DOHH2 (cell line): Measurements from ENCODE around the gene NCKAP5.

Experiments used
- EZH2phosphoT487 ChIP-seq: fragments of 200-600 bp; sonication (generic); IDR thresholded peaks from 2 replicates; pipeline ENCODE4 v1.6.1; 2017; ENCODE audit warnings: borderline replicate concordance, mild to moderate bottlenecking, antibody characterized with exemption, low read length, moderate library complexity, mixed read lengths
- TF ChIP-seq, protein P1 (sequence below): fragments of 200-600 bp; sonication (generic); IDR thresholded peaks from one replicate; pipeline ENCODE4 v1.5.1; 2014; ENCODE audit warnings: antibody characterized with exemption, mild to moderate bottlenecking, low read depth, low read length; ENCODE audit not compliant: poor library complexity, severe bottlenecking

DNA sequence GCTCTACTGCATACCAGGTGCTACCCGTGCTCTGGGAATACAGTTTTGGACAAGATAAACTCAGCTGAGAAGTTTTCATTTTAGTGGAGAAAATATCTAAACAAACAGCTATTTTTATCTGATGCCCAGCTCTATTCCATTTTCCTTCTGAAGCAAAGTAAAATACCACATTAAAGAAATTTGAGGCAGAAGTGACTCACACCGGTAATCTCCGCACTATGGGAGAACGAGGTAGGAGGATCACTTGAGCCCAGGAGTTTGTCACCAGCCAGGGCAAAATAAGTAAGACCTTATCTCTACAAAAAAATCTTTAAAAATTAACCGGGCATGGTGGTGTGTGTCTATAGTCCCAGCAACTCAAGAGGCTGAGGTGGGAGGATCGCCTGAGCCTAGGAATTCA lies 482.1 kb downstream of the NCKAP5 start:
- TF ChIP-seq, protein P1, sequence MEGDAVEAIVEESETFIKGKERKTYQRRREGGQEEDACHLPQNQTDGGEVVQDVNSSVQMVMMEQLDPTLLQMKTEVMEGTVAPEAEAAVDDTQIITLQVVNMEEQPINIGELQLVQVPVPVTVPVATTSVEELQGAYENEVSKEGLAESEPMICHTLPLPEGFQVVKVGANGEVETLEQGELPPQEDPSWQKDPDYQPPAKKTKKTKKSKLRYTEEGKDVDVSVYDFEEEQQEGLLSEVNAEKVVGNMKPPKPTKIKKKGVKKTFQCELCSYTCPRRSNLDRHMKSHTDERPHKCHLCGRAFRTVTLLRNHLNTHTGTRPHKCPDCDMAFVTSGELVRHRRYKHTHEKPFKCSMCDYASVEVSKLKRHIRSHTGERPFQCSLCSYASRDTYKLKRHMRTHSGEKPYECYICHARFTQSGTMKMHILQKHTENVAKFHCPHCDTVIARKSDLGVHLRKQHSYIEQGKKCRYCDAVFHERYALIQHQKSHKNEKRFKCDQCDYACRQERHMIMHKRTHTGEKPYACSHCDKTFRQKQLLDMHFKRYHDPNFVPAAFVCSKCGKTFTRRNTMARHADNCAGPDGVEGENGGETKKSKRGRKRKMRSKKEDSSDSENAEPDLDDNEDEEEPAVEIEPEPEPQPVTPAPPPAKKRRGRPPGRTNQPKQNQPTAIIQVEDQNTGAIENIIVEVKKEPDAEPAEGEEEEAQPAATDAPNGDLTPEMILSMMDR, result no peak
- TF ChIP-seq EZH2phosphoT487, result no peak
